Mesenchymal stem cell (in vitro differentiated cells and primary cell): Measurements from ENCODE around the gene PPP3CA.
A peak's percentile ranks its signal among the peaks of the same experiment; 100 is the strongest.

ENCODE experiments used
- DNase-seq: peaks from one replicate; pipeline ENCODE4 v3.0.0-alpha.2; 2013
- H2AFZ ChIP-seq: one replicate; pipeline ENCODE4 v1.6.1; 2013; ENCODE audit warnings: low read depth, mild to moderate bottlenecking, control low read depth, inconsistent platforms, low read length, moderate library complexity
- H2AK5ac ChIP-seq: 2 replicates; pipeline ENCODE4 v1.6.1; 2013; ENCODE audit warnings: low read length, moderate library complexity, mild to moderate bottlenecking, inconsistent platforms; ENCODE audit not compliant: severe bottlenecking
- H2BK120ac ChIP-seq: one replicate; pipeline ENCODE4 v1.6.1; 2013; ENCODE audit warnings: low read depth, mild to moderate bottlenecking, inconsistent platforms, low read length, moderate library complexity
- H2BK12ac ChIP-seq, 2 experiments: one replicate each; pipeline ENCODE4 v1.6.1; 2013; ENCODE audit warnings: inconsistent platforms in 2 of 2, low read length in 2 of 2, mild to moderate bottlenecking in 2 of 2, moderate library complexity in 2 of 2, control low read depth in 1 of 2
- H2BK15ac ChIP-seq: one replicate; pipeline ENCODE4 v1.6.1; 2013; ENCODE audit warnings: mild to moderate bottlenecking, low read depth, inconsistent platforms; ENCODE audit not compliant: poor library complexity, severe bottlenecking
- H2BK5ac ChIP-seq: 2 replicates; pipeline ENCODE4 v1.6.1; 2013; ENCODE audit warnings: low read depth, mild to moderate bottlenecking, low read length, control low read depth, inconsistent platforms; ENCODE audit not compliant: poor library complexity, severe bottlenecking
- H3K14ac ChIP-seq, 2 experiments: one replicate each; pipeline ENCODE4 v1.6.1; 2013; ENCODE audit warnings: inconsistent platforms in 2 of 2, low read length in 2 of 2, control low read depth in 1 of 2, mild to moderate bottlenecking in 1 of 2, moderate library complexity in 1 of 2
- H3K18ac ChIP-seq, 2 experiments: one replicate each; pipeline ENCODE4 v1.6.1; 2013; ENCODE audit warnings: inconsistent platforms in 2 of 2, low read length in 2 of 2, control low read depth in 1 of 2, low read depth in 1 of 2, mild to moderate bottlenecking in 1 of 2
- H3K23ac ChIP-seq, 2 experiments: one replicate each; pipeline ENCODE4 v1.6.1; 2013; ENCODE audit warnings: inconsistent platforms in 2 of 2, low read length in 2 of 2, mild to moderate bottlenecking in 2 of 2, moderate library complexity in 2 of 2, control low read depth in 1 of 2
- H3K27ac ChIP-seq: 2 replicates; pipeline ENCODE4 v1.5.1; 2013; ENCODE audit warnings: mild to moderate bottlenecking, moderate library complexity, low read length, control low read depth, inconsistent platforms; ENCODE audit not compliant: poor library complexity, severe bottlenecking
- H3K27me3 ChIP-seq, 2 experiments: 2 replicates each; pipeline versions ENCODE4 v1.6.1 to v1.7.0; 2013; ENCODE audit warnings: low read length in 2 of 2, mild to moderate bottlenecking in 2 of 2, moderate library complexity in 2 of 2, control low read depth in 1 of 2, inconsistent platforms in 1 of 2; ENCODE audit not compliant: control insufficient read depth in 1 of 2, insufficient read depth in 1 of 2
- H3K36me3 ChIP-seq, 2 experiments: 2 replicates each; pipeline versions ENCODE4 v1.6.1 to v1.7.0; 2013; ENCODE audit warnings: low read length in 2 of 2, control low read depth in 1 of 2, inconsistent platforms in 1 of 2, low read depth in 1 of 2, mild to moderate bottlenecking in 1 of 2; ENCODE audit not compliant: insufficient read depth in 2 of 2, control insufficient read depth in 1 of 2
- H3K4ac ChIP-seq, 2 experiments: one replicate each; pipeline ENCODE4 v1.6.1; 2013; ENCODE audit warnings: inconsistent platforms in 2 of 2, low read length in 2 of 2, mild to moderate bottlenecking in 2 of 2, moderate library complexity in 2 of 2, control low read depth in 1 of 2, low read depth in 1 of 2
- H3K4me1 ChIP-seq: 2 replicates; pipeline ENCODE4 v1.6.1; 2013; ENCODE audit warnings: low read depth, low read length, control low read depth; ENCODE audit not compliant: control insufficient read depth, insufficient read depth
- H3K4me2 ChIP-seq: 2 replicates; pipeline ENCODE4 v1.6.1; 2013; ENCODE audit warnings: low read length, mild to moderate bottlenecking, inconsistent platforms; ENCODE audit not compliant: poor library complexity, severe bottlenecking
- H3K4me3 ChIP-seq, 2 experiments: 2 replicates each; pipeline versions ENCODE4 v1.5.1 to v1.7.0; 2013; ENCODE audit warnings: low read length in 2 of 2, mild to moderate bottlenecking in 2 of 2, control low read depth in 1 of 2, low read depth in 1 of 2; ENCODE audit not compliant: insufficient read depth in 1 of 2
- H3K79me1 ChIP-seq: replicated peaks from 2 replicates; pipeline ENCODE4 v1.6.1; 2013; ENCODE audit warnings: mild to moderate bottlenecking, control low read depth, low read length, inconsistent platforms; ENCODE audit not compliant: poor library complexity, severe bottlenecking
- H3K9ac ChIP-seq: 2 replicates; pipeline ENCODE4 v1.7.0; 2013; ENCODE audit warnings: mild to moderate bottlenecking, low read length, moderate library complexity
- H3K9me3 ChIP-seq: 2 replicates; pipeline ENCODE4 v1.7.0; 2013; ENCODE audit warnings: mild to moderate bottlenecking, low read length; ENCODE audit not compliant: control insufficient read depth
- H4K8ac ChIP-seq: one replicate; pipeline ENCODE4 v1.6.1; 2013; ENCODE audit warnings: inconsistent platforms, mild to moderate bottlenecking, low read length, moderate library complexity
- H4K91ac ChIP-seq: one replicate; pipeline ENCODE4 v1.6.1; 2013; ENCODE audit warnings: mild to moderate bottlenecking, low read length, inconsistent platforms
- WGBS: methylation state at CpG from one replicate; pipeline ENCODE4 v1.1.7; 2013; ENCODE audit warnings: mixed read lengths; 5-methylcytosine and 5-hydroxymethylcytosine counted together

The PPP3CA gene

GRCh38 chr4:101186567-101187184, 160.7 kb downstream of the PPP3CA start:
- H2BK12ac ChIP-seq = no peak overlapping the region

DNA sequence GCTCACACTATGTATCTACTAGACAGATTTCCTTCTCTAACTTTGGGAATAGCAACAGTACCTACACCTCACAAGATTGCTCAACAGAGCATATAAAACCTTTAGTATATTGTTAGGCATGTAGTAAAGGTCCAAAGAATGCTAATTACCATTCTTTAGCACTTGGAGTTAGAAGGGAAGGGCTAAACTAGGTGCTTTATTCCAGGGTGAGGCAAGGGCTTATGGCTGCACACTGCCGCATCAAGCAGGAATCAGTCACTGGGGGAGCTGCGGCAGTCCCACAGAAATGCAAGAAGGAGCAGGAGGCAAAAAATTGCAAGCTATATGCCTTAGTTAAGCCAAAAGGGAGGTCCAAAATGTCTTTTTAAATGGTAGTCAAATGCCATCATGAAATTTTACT, 162.7 kb downstream of the PPP3CA start:
- H3K36me3 ChIP-seq = peaks cover 0 to 8% of the 10 kb centered on the region in 2 experiments

More at GRCh38 chr4:101186567-101187184, 160.7 kb downstream of the PPP3CA start:
- Histone ChIP-seq H2BK15ac (no peak overlapping the region), H4K91ac (no peak overlapping the region), H3K27me3 (no peaks in the 10 kb centered on the region), H2BK5ac (no peak overlapping the region), H2AK5ac (no peak overlapping the region), H3K79me1 (peaks cover 18% of the 10 kb centered on the region), H3K4ac (no peak overlapping the region), H3K4me3 (no peak overlapping the region), H2BK120ac (no peak overlapping the region), H3K9ac (no peak overlapping the region), H2AFZ (no peak overlapping the region), H3K36me3 (peaks cover 0 to 8% of the 10 kb centered on the region in 2 experiments), H3K23ac (no peak overlapping the region), H3K18ac (no peak overlapping the region), H3K27ac (no peak overlapping the region), H3K9me3 (no peaks in the 10 kb centered on the region), H3K4me2 (no peak overlapping the region), H3K4me1 (peaks cover 1% of the 10 kb centered on the region), H4K8ac (no peak overlapping the region), H3K14ac (no peak overlapping the region)
- no peak for DNase-seq
- 89% methylated on average over 2 of the region's 4 CpGs for WGBS

GRCh38 chr4:101183666-101184373, 163.5 kb downstream of the PPP3CA start:
- Histone ChIP-seq H2AK5ac (no peak overlapping the region), H2BK5ac (no peak overlapping the region), H3K27me3 (no peaks in the 10 kb centered on the region), H4K91ac (no peak overlapping the region), H3K4me1 (no peaks in the 10 kb centered on the region), H3K79me1 (peaks cover 21% of the 10 kb centered on the region), H3K36me3 (peaks cover 0 to 8% of the 10 kb centered on the region in 2 experiments), H3K9me3 (no peaks in the 10 kb centered on the region), H2BK120ac (no peak overlapping the region), H3K23ac (no peak overlapping the region), H3K27ac (no peak overlapping the region), H2BK15ac (no peak overlapping the region), H3K9ac (no peak overlapping the region), H3K4me3 (no peak overlapping the region), H3K4me2 (no peak overlapping the region), H2AFZ (no peak overlapping the region), H3K4ac (no peak overlapping the region), H4K8ac (no peak overlapping the region), H3K18ac (no peak overlapping the region), H2BK12ac (no peak overlapping the region), H3K14ac (no peak overlapping the region)
- no peak for DNase-seq
- WGBS = 80% methylated on average over 2 of the region's 3 CpGs

More for the DNA sequence above, 162.7 kb downstream of the PPP3CA start:
- Histone ChIP-seq H3K27ac (no peak overlapping the region), H2AK5ac (no peak overlapping the region), H2BK5ac (no peak overlapping the region), H3K4ac (no peak overlapping the region), H3K9me3 (no peaks in the 10 kb centered on the region), H3K27me3 (no peaks in the 10 kb centered on the region), H3K14ac (no peak overlapping the region), H4K8ac (no peak overlapping the region), H2AFZ (no peak overlapping the region), H3K23ac (no peak overlapping the region), H3K4me1 (no peaks in the 10 kb centered on the region), H3K4me3 (no peak overlapping the region), H2BK120ac (no peak overlapping the region), H2BK12ac (no peak overlapping the region), H3K79me1 (peaks cover 18% of the 10 kb centered on the region), H4K91ac (no peak overlapping the region), H3K9ac (no peak overlapping the region), H3K18ac (peak overlapping the region in 1 of 2 experiments; percentile 62), H3K4me2 (no peak overlapping the region), H2BK15ac (no peak overlapping the region)
- WGBS = 100% methylated on average over 2 of the region's 2 CpGs
- no peak for DNase-seq

DNA sequence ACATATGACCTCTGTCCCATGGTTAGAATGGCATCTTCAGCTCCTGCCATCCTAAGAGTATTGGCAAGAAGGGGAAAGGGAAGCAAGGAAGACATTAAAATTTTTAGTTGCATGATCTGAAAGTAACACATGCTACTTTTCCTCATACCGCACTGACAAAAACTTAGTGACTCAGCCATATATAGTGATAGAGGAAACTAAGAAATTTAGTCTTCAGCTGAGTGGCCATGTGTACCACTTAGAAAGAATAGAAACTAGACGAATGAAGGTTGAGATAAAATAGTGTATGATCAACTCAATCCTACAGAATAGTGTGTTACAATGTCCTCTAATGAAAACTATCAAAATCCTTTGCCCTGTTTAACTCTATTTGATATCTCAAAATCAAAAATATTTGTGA, 164.1 kb downstream of the PPP3CA start:
- H3K23ac ChIP-seq = no peak overlapping the region
- no peak overlapping the region for H3K14ac ChIP-seq
- no peak overlapping the region for H2BK12ac ChIP-seq
- no peak overlapping the region for H2AK5ac ChIP-seq
- peaks cover 0 to 8% of the 10 kb centered on the region in 2 experiments for H3K36me3 ChIP-seq
- H3K27me3 ChIP-seq = no peaks in the 10 kb centered on the region
- no peaks in the 10 kb centered on the region for H3K9me3 ChIP-seq
- no CpG with 5 or more reads among the region's 2 CpGs for WGBS
- no peak overlapping the region for H3K4me3 ChIP-seq
- H2BK5ac ChIP-seq = no peak overlapping the region
- no peak overlapping the region for H2BK15ac ChIP-seq
- H2BK120ac ChIP-seq = no peak overlapping the region
- no peak for DNase-seq
- H3K4me1 ChIP-seq = no peaks in the 10 kb centered on the region
- H3K4ac ChIP-seq = no peak overlapping the region
- H4K8ac ChIP-seq = no peak overlapping the region
- no peak overlapping the region for H4K91ac ChIP-seq
- peaks cover 19% of the 10 kb centered on the region for H3K79me1 ChIP-seq
- no peak overlapping the region for H3K9ac ChIP-seq
- no peak overlapping the region for H2AFZ ChIP-seq
- no peak overlapping the region for H3K27ac ChIP-seq
- H3K4me2 ChIP-seq = no peak overlapping the region
- H3K18ac ChIP-seq = no peak overlapping the region
